CD4-positive, alpha-beta T cell treated with Interleukin-2 at 100 ng/mL for 4 hours (primary cell): ENCODE measurements around the gene NOTCH2NLA.
"Not testable (repeated sequence)": the region's sequence is repeated elsewhere in the genome, so short reads cannot be mapped to it uniquely, and the experiment has no call there.

Source experiments
- DNase-seq: peaks from one replicate; pipeline ENCODE4 v3.0.0-alpha.2; 2020; ENCODE audit warnings: low spot score

NOTCH2NLA gene

GRCh38 chr1:146228710-146229477 is at the start of gene NOTCH2NLA:
NOTCH2NLA (minus strand) TSS chr1:146229021; CDS start chr1:146189337, 39,684 bp downstream.
- peak; percentile 40 for DNase-seq

- not testable (repeated sequence) for DNase-seq
Observed at GRCh38 chr1:146278346-146278745, 49.5 kb upstream of the NOTCH2NLA start.

- DNase-seq = not testable (repeated sequence)
Observed at GRCh38 chr1:146277087-146277486, 48.3 kb upstream of the NOTCH2NLA start.

- DNase-seq = not testable (repeated sequence)
Observed at GRCh38 chr1:146274083-146274482, 45.3 kb upstream of the NOTCH2NLA start.

GRCh38 chr1:146273194-146273593 is 44.4 kb upstream of the NOTCH2NLA start:
- not testable (repeated sequence) for DNase-seq

- DNase-seq = not testable (repeated sequence)
Observed at GRCh38 chr1:146272734-146273133, 43.9 kb upstream of the NOTCH2NLA start.

- DNase-seq = not testable (repeated sequence)
Observed at GRCh38 chr1:146271977-146272376, 43.2 kb upstream of the NOTCH2NLA start.

- DNase-seq = not testable (repeated sequence)
Observed at GRCh38 chr1:146270129-146270528, 41.3 kb upstream of the NOTCH2NLA start.

GRCh38 chr1:146266179-146266748 is 37.4 kb upstream of the NOTCH2NLA start:
- DNase-seq = not testable (repeated sequence)

GRCh38 chr1:146264761-146265160 is 35.9 kb upstream of the NOTCH2NLA start:
- DNase-seq = not testable (repeated sequence)

GRCh38 chr1:146260006-146260730 is 31.3 kb upstream of the NOTCH2NLA start:
- DNase-seq = not testable (repeated sequence)

- DNase-seq = not testable (repeated sequence)
Observed at GRCh38 chr1:146257992-146258552, 29.3 kb upstream of the NOTCH2NLA start.

GRCh38 chr1:146254569-146255197 is 25.9 kb upstream of the NOTCH2NLA start:
- not testable (repeated sequence) for DNase-seq

GRCh38 chr1:146253249-146253855 is 24.5 kb upstream of the NOTCH2NLA start:
- DNase-seq = not testable (repeated sequence)

- DNase-seq = not testable (repeated sequence)
Observed at GRCh38 chr1:146251523-146251922, 22.7 kb upstream of the NOTCH2NLA start.

- peak; percentile 0 for DNase-seq
Observed at GRCh38 chr1:146248643-146249042, 19.8 kb upstream of the NOTCH2NLA start.

GRCh38 chr1:146236626-146237025 is 7.8 kb upstream of the NOTCH2NLA start:
- DNase-seq = not testable (repeated sequence)

- DNase-seq = not testable (repeated sequence)
Observed at GRCh38 chr1:146236026-146236601, 7.3 kb upstream of the NOTCH2NLA start.

- peak; percentile 0 for DNase-seq
Observed at GRCh38 chr1:146228144-146228682, 608 bp downstream of the NOTCH2NLA start.

GRCh38 chr1:146174531-146174930 is 54.3 kb downstream of the NOTCH2NLA start:
- not testable (repeated sequence) for DNase-seq

- not testable (repeated sequence) for DNase-seq
Observed at GRCh38 chr1:146167740-146168139, 61.1 kb downstream of the NOTCH2NLA start.
